Parathyroid adenoma (tissue), 2 donors: ENCODE data around the gene GNAO1.

Experiments
- H2AFZ ChIP-seq: fragments of 300-600 bp; sonication (generic); one replicate; pipeline ENCODE4 v1.7.0; 2017; ENCODE audit warnings: antibody characterized with exemption, mild to moderate bottlenecking
- H3K27ac ChIP-seq: fragments of 300-600 bp; sonication (generic); one replicate; pipeline ENCODE4 v1.7.0; 2017
- H3K27me3 ChIP-seq: fragments of 300-600 bp; sonication (generic); one replicate; pipeline ENCODE4 v1.7.0; 2017; ENCODE audit warnings: low read length; ENCODE audit not compliant: control insufficient read depth, insufficient read depth
- H3K36me3 ChIP-seq: fragments of 300-600 bp; sonication (generic); one replicate; pipeline ENCODE4 v1.7.0; 2017; ENCODE audit warnings: low read length; ENCODE audit not compliant: control insufficient read depth, insufficient read depth
- H3K4me1 ChIP-seq: fragments of 300-600 bp; sonication (generic); one replicate; pipeline ENCODE4 v1.7.0; 2017; ENCODE audit warnings: control low read depth
- H3K4me2 ChIP-seq: fragments of 300-600 bp; sonication (generic); one replicate; pipeline ENCODE4 v1.7.0; 2017; ENCODE audit warnings: low read length
- H3K4me3 ChIP-seq: fragments of 300-600 bp; sonication (generic); one replicate; pipeline ENCODE4 v1.7.0; 2017; ENCODE audit warnings: low read depth, low read length
- H3K79me2 ChIP-seq: fragments of 300-600 bp; sonication (generic); one replicate; pipeline ENCODE4 v1.7.0; 2017; ENCODE audit warnings: control low read depth
- H3K9ac ChIP-seq: fragments of 300-600 bp; sonication (generic); one replicate; pipeline ENCODE4 v1.7.0; 2017; ENCODE audit warnings: mild to moderate bottlenecking
- H3K9me3 ChIP-seq: fragments of 300-600 bp; sonication (generic); one replicate; pipeline ENCODE4 v1.7.0; 2017; ENCODE audit warnings: low read length; ENCODE audit not compliant: control insufficient read depth
- CTCF ChIP-seq: fragments of 300-600 bp; sonication (generic); IDR thresholded peaks from one replicate; pipeline ENCODE4 v1.7.0; 2017; ENCODE audit warnings: antibody characterized with exemption, mild to moderate bottlenecking
- donor health status: primary hyperparathyroidism.

GNAO1 gene

GRCh38 chr16:56191835-56192634, 746 bp downstream of the GNAO1 start:
- no peaks in the 10 kb centered on the region for H3K36me3 ChIP-seq
- no peak for TF ChIP-seq CTCF
- no peaks in the 10 kb centered on the region for H3K79me2 ChIP-seq
- H3K27me3 ChIP-seq = no peaks in the 10 kb centered on the region
- H3K4me1 ChIP-seq = peaks cover 13% of the 10 kb centered on the region
- H2AFZ ChIP-seq = peak overlapping the region; percentile 91
- H3K9ac ChIP-seq = no peak overlapping the region
- peak overlapping the region; percentile 61 for H3K4me3 ChIP-seq
- H3K27ac ChIP-seq = peak overlapping the region; percentile 82
- H3K9me3 ChIP-seq = no peaks in the 10 kb centered on the region
- H3K4me2 ChIP-seq = peak overlapping the region; percentile 72

- peaks cover 16% of the 10 kb centered on the region for H3K4me1 ChIP-seq
- no peak overlapping the region for H3K4me2 ChIP-seq
- no peaks in the 10 kb centered on the region for H3K79me2 ChIP-seq
- H3K4me3 ChIP-seq = no peak overlapping the region
- H3K27me3 ChIP-seq = no peaks in the 10 kb centered on the region
- H3K36me3 ChIP-seq = no peaks in the 10 kb centered on the region
- peak overlapping the region; percentile 91 for H2AFZ ChIP-seq
- H3K9ac ChIP-seq = no peak overlapping the region
- no peaks in the 10 kb centered on the region for H3K9me3 ChIP-seq
- peak overlapping the region; percentile 82 for H3K27ac ChIP-seq
- TF ChIP-seq CTCF = no peak
These were observed 1.3 kb downstream of the GNAO1 start for GRCh38 chr16:56192635-56192945.

GRCh38 chr16:56192986-56193945, 2.0 kb downstream of the GNAO1 start:
- H3K4me1 ChIP-seq = peaks cover 16% of the 10 kb centered on the region
- H3K36me3 ChIP-seq = no peaks in the 10 kb centered on the region
- TF ChIP-seq CTCF = no peak
- no peaks in the 10 kb centered on the region for H3K79me2 ChIP-seq
- no peak overlapping the region for H3K4me2 ChIP-seq
- no peaks in the 10 kb centered on the region for H3K27me3 ChIP-seq
- peak overlapping the region; percentile 82 for H3K27ac ChIP-seq
- H3K4me3 ChIP-seq = no peak overlapping the region
- H3K9ac ChIP-seq = peak overlapping the region; percentile 19
- H3K9me3 ChIP-seq = no peaks in the 10 kb centered on the region
- H2AFZ ChIP-seq = peak overlapping the region; percentile 82

GRCh38 chr16:56193951-56194726, 2.9 kb downstream of the GNAO1 start:
- Histone ChIP-seq H3K9me3 (no peaks in the 10 kb centered on the region), H3K27ac (peak overlapping the region; percentile 82), H3K4me2 (peak overlapping the region; percentile 65), H3K4me3 (peak overlapping the region; percentile 32), H2AFZ (peak overlapping the region; percentile 82), H3K9ac (no peak overlapping the region), H3K79me2 (peaks cover 2% of the 10 kb centered on the region), H3K27me3 (no peaks in the 10 kb centered on the region), H3K36me3 (no peaks in the 10 kb centered on the region), H3K4me1 (peaks cover 16% of the 10 kb centered on the region)
- TF ChIP-seq CTCF = no peak
